Upper lobe of left lung (tissue), 4 donors: ENCODE data around the gene RNF227.

Source experiments
- POLR2A ChIP-seq, 4 donors: fragments of 450-650 bp; IDR thresholded peaks; one replicate each; pipeline ENCODE4 v1.5.1; 2016 to 2017; ENCODE audit warnings: antibody characterized with exemption in 4 of 4, mild to moderate bottlenecking in 2 of 4
- TF ChIP-seq, protein P1 (sequence below), 6 experiments: fragments of 450-650 bp in 4 of 6; fragments of 200-600 bp in 2 of 6; sonication (generic) in 2 of 6; IDR thresholded peaks; one replicate each; pipeline ENCODE4 v1.5.1; 2016 to 2019; ENCODE audit warnings: antibody characterized with exemption in 6 of 6

DNA sequence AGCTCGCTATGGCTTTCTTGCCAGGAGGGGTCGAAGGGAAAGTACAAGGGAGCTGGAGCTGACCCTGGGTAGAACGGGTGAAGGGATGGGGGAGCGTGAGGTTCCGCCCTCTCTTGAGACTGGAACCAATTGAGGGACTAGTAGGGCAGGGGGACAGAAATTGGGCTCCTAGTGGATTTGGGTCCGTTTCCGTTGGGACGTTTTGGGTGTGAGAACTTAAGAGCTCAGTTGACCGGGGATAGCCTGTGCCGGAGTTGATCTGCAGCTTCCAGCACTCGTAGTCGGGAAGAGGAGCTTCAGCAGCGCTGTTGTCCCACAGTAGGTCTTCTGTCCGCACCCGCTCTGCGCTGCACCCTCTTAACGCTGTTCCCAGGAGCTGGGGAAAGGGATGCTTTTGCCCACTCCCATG lies 16.4 kb upstream of the RNF227 start:
- TF ChIP-seq, protein P1, sequence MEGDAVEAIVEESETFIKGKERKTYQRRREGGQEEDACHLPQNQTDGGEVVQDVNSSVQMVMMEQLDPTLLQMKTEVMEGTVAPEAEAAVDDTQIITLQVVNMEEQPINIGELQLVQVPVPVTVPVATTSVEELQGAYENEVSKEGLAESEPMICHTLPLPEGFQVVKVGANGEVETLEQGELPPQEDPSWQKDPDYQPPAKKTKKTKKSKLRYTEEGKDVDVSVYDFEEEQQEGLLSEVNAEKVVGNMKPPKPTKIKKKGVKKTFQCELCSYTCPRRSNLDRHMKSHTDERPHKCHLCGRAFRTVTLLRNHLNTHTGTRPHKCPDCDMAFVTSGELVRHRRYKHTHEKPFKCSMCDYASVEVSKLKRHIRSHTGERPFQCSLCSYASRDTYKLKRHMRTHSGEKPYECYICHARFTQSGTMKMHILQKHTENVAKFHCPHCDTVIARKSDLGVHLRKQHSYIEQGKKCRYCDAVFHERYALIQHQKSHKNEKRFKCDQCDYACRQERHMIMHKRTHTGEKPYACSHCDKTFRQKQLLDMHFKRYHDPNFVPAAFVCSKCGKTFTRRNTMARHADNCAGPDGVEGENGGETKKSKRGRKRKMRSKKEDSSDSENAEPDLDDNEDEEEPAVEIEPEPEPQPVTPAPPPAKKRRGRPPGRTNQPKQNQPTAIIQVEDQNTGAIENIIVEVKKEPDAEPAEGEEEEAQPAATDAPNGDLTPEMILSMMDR (IDR thresholded peaks at IDR 0.05), result no peak
- no peak for TF ChIP-seq POLR2A (IDR thresholded peaks at IDR 0.05)
